Duodenal mucosa (tissue), 2 donors: ENCODE data around the gene RBL1.
"Not testable (repeated sequence)": the region's sequence is repeated elsewhere in the genome, so short reads cannot be mapped to it uniquely, and the experiment has no call there.

Source experiments
- H3K27ac ChIP-seq: one replicate; pipeline ENCODE4 v1.7.0; 2013; ENCODE audit warnings: low read depth, low read length
- H3K27me3 ChIP-seq, 2 donors: one replicate each; pipeline ENCODE4 v1.7.0; 2013; ENCODE audit warnings: low read length in 2 of 2, control low read depth in 1 of 2; ENCODE audit not compliant: insufficient read depth in 2 of 2, control insufficient read depth in 1 of 2
- H3K36me3 ChIP-seq, 2 donors: one replicate each; pipeline ENCODE4 v1.7.0; 2013; ENCODE audit warnings: low read length in 2 of 2, control low read depth in 1 of 2; ENCODE audit not compliant: insufficient read depth in 2 of 2, control insufficient read depth in 1 of 2
- H3K4me1 ChIP-seq, 2 donors: one replicate each; pipeline ENCODE4 v1.7.0; 2013; ENCODE audit warnings: low read length in 2 of 2, control low read depth in 1 of 2; ENCODE audit not compliant: insufficient read depth in 2 of 2, control insufficient read depth in 1 of 2
- H3K4me3 ChIP-seq, 2 donors: one replicate each; pipeline ENCODE4 v1.7.0; 2013; ENCODE audit warnings: low read length in 2 of 2, low read depth in 1 of 2
- H3K9ac ChIP-seq, 2 donors: one replicate each; pipeline ENCODE4 v1.7.0; 2013; ENCODE audit warnings: low read length in 2 of 2, low read depth in 1 of 2
- H3K9me3 ChIP-seq, 2 donors: one replicate each; pipeline ENCODE4 v1.7.0; 2013; ENCODE audit warnings: low read length in 2 of 2, control low read depth in 1 of 2; ENCODE audit not compliant: control insufficient read depth in 1 of 2

Gene RBL1

DNA sequence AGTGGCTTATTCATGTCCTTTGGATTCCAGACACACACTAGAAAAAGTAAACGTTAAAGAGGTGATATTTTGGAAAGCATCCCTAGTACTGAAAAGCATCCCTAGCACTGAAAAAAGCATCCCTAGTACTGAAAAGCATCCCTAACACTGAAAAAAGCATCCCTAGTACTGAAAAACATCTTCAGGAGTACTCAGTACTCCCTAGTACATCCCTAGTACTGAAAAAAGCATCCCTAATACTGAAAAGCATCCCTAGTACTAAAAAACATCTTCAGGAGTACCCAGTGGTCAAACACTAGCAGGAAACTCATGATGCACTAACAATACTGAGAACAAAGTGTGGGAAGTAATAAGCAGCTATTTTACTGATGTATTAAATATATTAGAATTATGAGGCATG is 98.7 kb downstream of the RBL1 start:
- Histone ChIP-seq H3K4me3 (no peak overlapping the region), H3K9ac (no peak overlapping the region), H3K27ac (no peak overlapping the region), H3K9me3 (peaks cover 0 to 5% of the 10 kb centered on the region in 2 donors), H3K36me3 (peaks cover 0 to 4% of the 10 kb centered on the region in 2 donors), H3K4me1 (no peaks in the 10 kb centered on the region), H3K27me3 (no peaks in the 10 kb centered on the region)

DNA sequence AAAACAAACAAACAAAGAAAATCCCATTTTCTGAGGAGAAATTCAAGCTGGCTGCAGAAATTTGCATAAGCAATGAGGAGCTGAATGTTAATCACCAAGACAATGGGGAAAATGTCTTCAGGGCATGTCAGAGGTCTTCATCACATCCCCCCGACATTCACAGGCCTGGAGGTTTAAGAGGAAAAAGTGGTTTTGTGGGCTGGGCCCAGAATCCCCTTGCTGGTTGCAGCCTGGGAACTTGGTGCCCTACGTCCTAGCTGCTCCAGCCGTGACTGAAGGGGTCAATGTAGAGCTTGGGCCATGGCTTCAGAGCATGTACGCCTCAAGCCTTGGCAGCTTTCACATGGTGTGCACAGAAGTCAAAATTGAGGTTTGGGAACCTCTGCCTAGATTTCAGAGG is 101.6 kb downstream of the RBL1 start:
- not testable (repeated sequence) for H3K27ac ChIP-seq, H3K4me3 ChIP-seq, H3K9me3 ChIP-seq, H3K27me3 ChIP-seq, H3K4me1 ChIP-seq, H3K36me3 ChIP-seq, H3K9ac ChIP-seq

- Histone ChIP-seq H3K9ac (no peak overlapping the region), H3K4me3 (no peak overlapping the region), H3K4me1 (no peaks in the 10 kb centered on the region), H3K27ac (no peak overlapping the region), H3K27me3 (no peaks in the 10 kb centered on the region), H3K9me3 (peaks cover 0 to 5% of the 10 kb centered on the region in 2 donors), H3K36me3 (no peaks in the 10 kb centered on the region)
These were observed 102.9 kb downstream of the RBL1 start for GRCh38 chr20:36992802-36993334.

DNA sequence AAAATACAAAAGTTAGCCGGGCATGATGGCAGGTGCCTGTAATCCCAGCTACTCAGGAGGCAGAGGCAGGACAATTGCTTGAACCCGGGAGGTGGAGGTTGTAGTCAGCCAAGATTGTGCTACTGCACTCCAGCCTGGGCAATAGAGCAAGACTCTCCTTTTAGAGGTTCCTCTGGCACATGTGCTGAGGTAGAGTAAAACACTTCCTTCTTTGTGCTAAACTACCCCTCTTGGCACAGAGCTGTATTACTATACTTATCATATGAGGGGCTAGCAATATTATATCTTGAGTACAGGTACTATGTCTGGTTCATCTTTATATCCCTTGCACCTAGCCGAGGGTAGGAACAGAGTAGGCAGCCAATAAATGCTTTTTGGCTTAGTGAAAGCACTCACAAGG is 104.1 kb downstream of the RBL1 start:
- Histone ChIP-seq H3K9me3 (peaks cover 0 to 5% of the 10 kb centered on the region in 2 donors), H3K4me3 (no peak overlapping the region), H3K9ac (no peak overlapping the region), H3K27ac (no peak overlapping the region), H3K36me3 (no peaks in the 10 kb centered on the region), H3K4me1 (no peaks in the 10 kb centered on the region), H3K27me3 (no peaks in the 10 kb centered on the region)

- H3K9me3 ChIP-seq = peaks cover 0 to 5% of the 10 kb centered on the region in 2 donors
- H3K4me3 ChIP-seq = no peak overlapping the region
- H3K36me3 ChIP-seq = no peaks in the 10 kb centered on the region
- H3K27me3 ChIP-seq = no peaks in the 10 kb centered on the region
- no peak overlapping the region for H3K27ac ChIP-seq
- H3K9ac ChIP-seq = no peak overlapping the region
- no peaks in the 10 kb centered on the region for H3K4me1 ChIP-seq
These were observed 106.0 kb downstream of the RBL1 start for GRCh38 chr20:36989797-36990196.

DNA sequence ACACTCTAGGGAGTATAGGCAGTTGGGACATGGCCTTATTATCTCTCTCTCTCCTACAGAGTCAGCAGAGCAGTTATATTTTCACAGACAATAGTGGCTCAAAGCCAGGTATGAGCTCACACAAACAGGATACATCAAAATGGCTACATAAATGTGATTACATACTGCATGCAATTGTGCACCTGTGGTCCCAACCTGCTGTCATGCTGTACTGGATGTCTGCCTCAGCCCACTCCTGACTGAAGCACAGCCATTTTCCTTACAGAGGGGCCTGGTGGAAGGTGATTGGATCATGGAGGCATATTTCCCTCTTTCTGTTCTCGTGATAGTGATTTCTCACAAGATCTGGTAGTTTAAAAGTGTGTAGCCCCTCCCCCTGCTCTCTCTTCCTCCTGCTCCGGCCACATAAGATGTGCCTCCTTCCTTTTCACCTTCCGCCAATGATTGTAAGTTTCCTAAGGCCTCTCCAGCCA is 107.3 kb downstream of the RBL1 start:
- Histone ChIP-seq H3K36me3 (no peaks in the 10 kb centered on the region), H3K27ac (no peak overlapping the region), H3K9me3 (peaks cover 0 to 5% of the 10 kb centered on the region in 2 donors), H3K27me3 (no peaks in the 10 kb centered on the region), H3K4me3 (no peak overlapping the region), H3K9ac (no peak overlapping the region), H3K4me1 (no peaks in the 10 kb centered on the region)

GRCh38 chr20:36984257-36984638 is 111.5 kb downstream of the RBL1 start:
- H3K27ac ChIP-seq = no peak overlapping the region
- no peaks in the 10 kb centered on the region for H3K36me3 ChIP-seq
- H3K4me1 ChIP-seq = no peaks in the 10 kb centered on the region
- no peaks in the 10 kb centered on the region for H3K27me3 ChIP-seq
- H3K9ac ChIP-seq = no peak overlapping the region
- no peak overlapping the region for H3K4me3 ChIP-seq
- no peaks in the 10 kb centered on the region for H3K9me3 ChIP-seq

DNA sequence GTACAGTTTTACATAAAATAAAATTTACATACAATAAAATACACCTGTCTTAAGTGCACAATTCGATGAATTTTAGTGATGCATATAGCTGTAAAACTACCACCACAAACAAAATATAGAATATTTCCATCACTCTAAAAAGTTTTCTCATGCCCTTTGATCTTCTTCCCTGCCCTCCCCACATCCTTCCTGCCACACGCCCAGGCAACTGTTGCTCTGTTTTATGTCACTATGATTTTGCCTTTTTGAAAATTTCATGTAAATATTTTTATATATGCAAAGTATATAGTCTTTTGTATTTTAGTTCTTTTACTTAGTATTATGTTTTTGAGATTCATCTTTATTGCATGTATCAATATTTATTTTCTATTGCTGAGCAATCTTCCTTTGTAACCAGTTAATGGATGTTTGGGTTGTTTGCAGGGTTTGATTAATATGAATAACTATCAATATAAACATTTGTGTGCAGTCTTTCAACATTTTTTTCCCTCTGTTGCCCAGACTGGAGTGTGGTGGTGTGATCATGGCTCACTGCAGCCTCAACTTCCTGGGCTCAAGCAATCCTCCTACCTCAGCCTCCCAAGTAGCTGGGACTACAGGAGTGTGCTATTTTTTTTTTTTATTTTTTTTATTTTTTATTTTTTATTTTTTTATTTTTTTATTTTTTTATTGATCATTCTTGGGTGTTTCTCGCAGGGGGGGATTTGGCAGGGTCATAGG is 120.5 kb downstream of the RBL1 start:
- Histone ChIP-seq H3K4me3 (no peak overlapping the region), H3K4me1 (no peaks in the 10 kb centered on the region), H3K9me3 (no peaks in the 10 kb centered on the region), H3K27me3 (no peaks in the 10 kb centered on the region), H3K36me3 (no peaks in the 10 kb centered on the region), H3K27ac (no peak overlapping the region), H3K9ac (no peak overlapping the region)

- Histone ChIP-seq H3K36me3 (no peaks in the 10 kb centered on the region), H3K9me3 (no peaks in the 10 kb centered on the region), H3K27me3 (no peaks in the 10 kb centered on the region), H3K9ac (no peak overlapping the region), H3K4me1 (no peaks in the 10 kb centered on the region), H3K4me3 (no peak overlapping the region), H3K27ac (no peak overlapping the region)
These were observed 121.1 kb downstream of the RBL1 start for GRCh38 chr20:36974660-36975059.

GRCh38 chr20:36971103-36971502 is 124.7 kb downstream of the RBL1 start:
- H3K27me3 ChIP-seq = no peaks in the 10 kb centered on the region
- H3K9ac ChIP-seq = no peak overlapping the region
- H3K36me3 ChIP-seq = no peaks in the 10 kb centered on the region
- H3K4me3 ChIP-seq = no peak overlapping the region
- H3K4me1 ChIP-seq = no peaks in the 10 kb centered on the region
- H3K9me3 ChIP-seq = no peaks in the 10 kb centered on the region
- no peak overlapping the region for H3K27ac ChIP-seq
